ENCODE data around the gene NUDC.
A peak's percentile ranks its signal among the peaks of the same experiment; 100 is the strongest.

NUDC gene

GRCh38 chr1:26894263-26894662 lies 27.3 kb upstream of the NUDC start:
- Histone ChIP-seq H3K9me3 (ENCODE audit: control insufficient read depth, low read depth, low read length) (no peaks in the 10 kb centered on the region), H3K4me1 (ENCODE audit: control insufficient read depth, low read depth, low read length) (no peaks in the 10 kb centered on the region), H3K9ac (ENCODE audit: low read length) (no peak overlapping the region), H3K36me3 (ENCODE audit: control insufficient read depth, low read depth, low read length) (peaks cover 32% of the 10 kb centered on the region), H3K4me3 (ENCODE audit: low read length) (no peak overlapping the region), H3K27me3 (ENCODE audit: control insufficient read depth, insufficient read depth, low read length) (no peaks in the 10 kb centered on the region), H3K27ac (ENCODE audit: low read length) (no peak overlapping the region)

DNA sequence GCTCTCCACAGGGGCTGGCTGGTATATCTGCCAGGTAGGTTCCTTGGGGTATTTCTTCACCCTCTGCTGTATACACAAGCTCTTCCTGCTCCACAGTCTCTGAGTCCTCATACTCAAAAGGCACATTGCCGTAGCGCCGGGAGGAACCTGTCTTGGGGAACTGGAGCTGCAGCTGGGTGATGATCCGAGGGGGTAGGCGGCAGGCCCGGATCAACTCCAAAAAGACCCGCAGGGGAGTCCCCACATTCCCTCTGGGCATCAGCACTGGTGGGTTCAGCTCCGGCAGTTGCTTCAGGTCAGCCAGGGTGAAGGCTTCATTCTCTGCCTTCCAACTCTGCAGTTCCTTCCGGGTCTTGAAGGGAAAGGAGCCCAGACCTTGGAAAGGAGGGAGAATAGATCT lies 24.2 kb upstream of the NUDC start:
- Histone ChIP-seq H3K9me3 (ENCODE audit: control insufficient read depth, low read depth, low read length) (no peaks in the 10 kb centered on the region), H3K27me3 (ENCODE audit: control insufficient read depth, insufficient read depth, low read length) (no peaks in the 10 kb centered on the region), H3K4me3 (ENCODE audit: low read length) (no peak overlapping the region), H3K36me3 (ENCODE audit: control insufficient read depth, low read depth, low read length) (peaks cover 31% of the 10 kb centered on the region), H3K9ac (ENCODE audit: low read length) (no peak overlapping the region), H3K27ac (ENCODE audit: low read length) (no peak overlapping the region), H3K4me1 (ENCODE audit: control insufficient read depth, low read depth, low read length) (no peaks in the 10 kb centered on the region)

GRCh38 chr1:26900001-26900814 lies 21.3 kb upstream of the NUDC start, which contains the start of gene GPATCH3:
Gene GPATCH3 (minus strand): TSS chr1:26900467. CDS start chr1:26900442, 25 bp downstream.
- Histone ChIP-seq H3K4me1 (ENCODE audit: control insufficient read depth, low read depth, low read length) (no peaks in the 10 kb centered on the region), H3K27me3 (ENCODE audit: control insufficient read depth, insufficient read depth, low read length) (no peaks in the 10 kb centered on the region), H3K27ac (ENCODE audit: low read length) (peak within 1 kb of the TSS; percentile 78), H3K36me3 (ENCODE audit: control insufficient read depth, low read depth, low read length) (peaks cover 11% of the 10 kb centered on the region), H3K9me3 (ENCODE audit: control insufficient read depth, low read depth, low read length) (no peaks in the 10 kb centered on the region), H3K4me3 (ENCODE audit: low read length) (peak within 1 kb of the TSS; percentile 88), H3K9ac (ENCODE audit: low read length) (peak within 1 kb of the TSS; percentile 92)

GRCh38 chr1:26900815-26901511 lies 20.6 kb upstream of the NUDC start:
- H3K4me3 ChIP-seq (ENCODE audit: low read length): peak overlapping the region; percentile 88
- H3K9ac ChIP-seq (ENCODE audit: low read length): peak overlapping the region; percentile 92
- H3K36me3 ChIP-seq (ENCODE audit: control insufficient read depth, low read depth, low read length): peaks cover 9% of the 10 kb centered on the region
- H3K27ac ChIP-seq (ENCODE audit: low read length): peak overlapping the region; percentile 78
- H3K27me3 ChIP-seq (ENCODE audit: control insufficient read depth, insufficient read depth, low read length): no peaks in the 10 kb centered on the region
- no peaks in the 10 kb centered on the region for H3K4me1 ChIP-seq (ENCODE audit: control insufficient read depth, low read depth, low read length)
- H3K9me3 ChIP-seq (ENCODE audit: control insufficient read depth, low read depth, low read length): no peaks in the 10 kb centered on the region

- Histone ChIP-seq H3K9ac (ENCODE audit: low read length) (no peak overlapping the region), H3K4me3 (ENCODE audit: low read length) (no peak overlapping the region), H3K9me3 (ENCODE audit: control insufficient read depth, low read depth, low read length) (no peaks in the 10 kb centered on the region), H3K27ac (ENCODE audit: low read length) (no peak overlapping the region), H3K27me3 (ENCODE audit: control insufficient read depth, insufficient read depth, low read length) (no peaks in the 10 kb centered on the region), H3K4me1 (ENCODE audit: control insufficient read depth, low read depth, low read length) (no peaks in the 10 kb centered on the region), H3K36me3 (ENCODE audit: control insufficient read depth, low read depth, low read length) (no peaks in the 10 kb centered on the region)
These were observed 14.2 kb upstream of the NUDC start for GRCh38 chr1:26907071-26907917.

GRCh38 chr1:26909951-26910342 lies 11.6 kb upstream of the NUDC start:
- H3K9ac ChIP-seq (ENCODE audit: low read length): no peak overlapping the region
- H3K4me1 ChIP-seq (ENCODE audit: control insufficient read depth, low read depth, low read length): no peaks in the 10 kb centered on the region
- no peak overlapping the region for H3K4me3 ChIP-seq (ENCODE audit: low read length)
- H3K27me3 ChIP-seq (ENCODE audit: control insufficient read depth, insufficient read depth, low read length): no peaks in the 10 kb centered on the region
- no peaks in the 10 kb centered on the region for H3K9me3 ChIP-seq (ENCODE audit: control insufficient read depth, low read depth, low read length)
- H3K27ac ChIP-seq (ENCODE audit: low read length): no peak overlapping the region
- no peaks in the 10 kb centered on the region for H3K36me3 ChIP-seq (ENCODE audit: control insufficient read depth, low read depth, low read length)

DNA sequence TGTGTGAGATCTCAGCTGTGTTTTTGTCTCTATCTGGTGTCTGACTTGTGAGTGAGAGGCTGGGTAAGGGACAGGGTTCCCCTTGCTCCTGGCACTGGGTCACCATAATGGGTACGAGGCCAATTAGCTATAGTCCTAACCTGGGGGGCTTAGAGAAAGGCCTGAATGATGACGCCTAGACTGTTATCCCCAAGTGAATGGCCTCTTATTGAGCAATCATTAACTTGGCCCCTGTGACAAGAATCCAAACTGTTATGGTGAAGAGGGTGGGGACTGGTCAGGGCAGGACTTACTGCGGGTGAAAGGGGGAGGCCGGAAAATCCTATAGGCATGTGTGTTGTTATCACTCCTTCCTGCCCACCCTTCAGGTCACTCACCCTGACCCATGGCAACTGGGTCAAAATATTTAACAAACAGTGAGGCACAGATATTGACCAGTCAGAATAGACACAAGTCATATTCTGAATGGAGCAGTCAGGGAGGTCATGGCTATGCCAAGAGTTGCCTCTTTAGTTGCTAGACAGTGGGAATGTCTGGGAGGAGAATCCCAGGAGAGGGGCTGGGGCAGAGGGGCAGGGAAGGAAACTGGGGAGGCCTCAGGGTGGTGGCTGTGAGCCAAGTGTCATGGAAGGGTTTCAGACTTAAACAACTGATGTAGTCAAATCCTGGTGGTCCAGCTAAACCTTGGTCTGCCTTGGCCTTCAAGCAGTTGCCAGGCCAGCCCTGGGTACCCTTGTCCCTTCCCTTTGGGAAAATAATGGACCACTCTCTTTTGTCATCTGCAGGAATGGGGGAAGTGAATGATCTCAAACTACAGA lies 11.0 kb upstream of the NUDC start:
- no peaks in the 10 kb centered on the region for H3K27me3 ChIP-seq (ENCODE audit: control insufficient read depth, insufficient read depth, low read length)
- H3K4me3 ChIP-seq (ENCODE audit: low read length): no peak overlapping the region
- H3K27ac ChIP-seq (ENCODE audit: low read length): no peak overlapping the region
- H3K36me3 ChIP-seq (ENCODE audit: control insufficient read depth, low read depth, low read length): no peaks in the 10 kb centered on the region
- no peak overlapping the region for H3K9ac ChIP-seq (ENCODE audit: low read length)
- no peaks in the 10 kb centered on the region for H3K9me3 ChIP-seq (ENCODE audit: control insufficient read depth, low read depth, low read length)
- H3K4me1 ChIP-seq (ENCODE audit: control insufficient read depth, low read depth, low read length): no peaks in the 10 kb centered on the region

DNA sequence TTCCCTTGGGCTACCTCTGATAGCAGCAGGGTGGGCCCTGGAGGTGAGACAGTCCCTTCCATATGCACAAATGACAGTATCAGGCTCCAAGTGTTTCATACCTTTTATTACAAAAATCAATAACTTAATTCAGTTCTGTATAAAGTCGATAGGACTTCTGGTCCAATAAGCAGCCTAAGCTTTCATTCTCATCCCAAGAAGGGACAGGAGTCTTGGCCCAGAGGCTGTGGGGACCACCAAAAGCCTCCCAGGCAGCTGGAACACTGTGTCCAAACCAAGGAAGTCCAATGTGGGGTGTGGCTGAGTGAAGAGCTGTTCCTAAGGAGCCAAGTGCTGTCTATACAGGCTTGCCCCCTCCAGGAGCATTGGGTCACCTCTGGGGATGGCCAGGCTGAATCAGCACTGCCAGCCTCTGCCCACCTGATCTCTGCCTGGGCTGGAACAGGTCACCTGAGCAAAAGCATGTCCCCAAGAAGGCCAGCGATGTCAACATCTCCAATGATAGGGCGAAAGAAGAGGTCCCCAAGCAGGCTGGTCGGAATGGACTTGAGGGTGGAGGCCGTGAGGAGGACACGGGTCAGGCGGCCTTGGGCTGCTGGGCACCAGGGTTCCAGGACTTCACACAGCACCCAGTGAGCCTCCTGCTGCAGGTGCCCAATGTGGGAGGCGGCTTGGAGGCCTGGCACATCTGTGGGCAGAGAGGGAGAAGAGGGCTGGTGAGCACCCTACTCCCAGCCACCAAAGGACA lies 10.0 kb upstream of the NUDC start:
- H3K27me3 ChIP-seq (ENCODE audit: control insufficient read depth, insufficient read depth, low read length): no peaks in the 10 kb centered on the region
- no peaks in the 10 kb centered on the region for H3K9me3 ChIP-seq (ENCODE audit: control insufficient read depth, low read depth, low read length)
- no peak overlapping the region for H3K9ac ChIP-seq (ENCODE audit: low read length)
- no peaks in the 10 kb centered on the region for H3K36me3 ChIP-seq (ENCODE audit: control insufficient read depth, low read depth, low read length)
- no peak overlapping the region for H3K4me3 ChIP-seq (ENCODE audit: low read length)
- H3K27ac ChIP-seq (ENCODE audit: low read length): no peak overlapping the region
- no peaks in the 10 kb centered on the region for H3K4me1 ChIP-seq (ENCODE audit: control insufficient read depth, low read depth, low read length)

DNA sequence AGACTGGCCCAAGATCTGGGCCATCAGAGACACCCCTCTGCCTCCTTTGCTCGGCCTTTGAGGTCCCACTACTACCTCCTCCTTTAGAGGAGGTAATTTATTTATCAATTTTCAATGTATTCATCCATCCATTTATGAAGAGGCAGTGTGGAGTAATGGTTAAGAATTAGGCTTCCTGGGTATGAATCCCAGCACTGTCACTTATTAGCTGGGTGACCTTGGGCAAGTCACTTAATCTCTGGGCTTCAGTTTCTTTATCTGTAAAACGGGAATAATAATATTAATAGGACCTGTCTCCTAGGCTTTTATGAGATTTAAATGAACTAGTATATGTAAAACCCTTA lies 9.4 kb upstream of the NUDC start:
- no peaks in the 10 kb centered on the region for H3K4me1 ChIP-seq (ENCODE audit: control insufficient read depth, low read depth, low read length)
- H3K27me3 ChIP-seq (ENCODE audit: control insufficient read depth, insufficient read depth, low read length): no peaks in the 10 kb centered on the region
- no peak overlapping the region for H3K4me3 ChIP-seq (ENCODE audit: low read length)

GRCh38 chr1:26913389-26913753 lies 8.2 kb upstream of the NUDC start:
- Histone ChIP-seq H3K4me3 (ENCODE audit: low read length) (no peak overlapping the region), H3K4me1 (ENCODE audit: control insufficient read depth, low read depth, low read length) (no peaks in the 10 kb centered on the region), H3K36me3 (ENCODE audit: control insufficient read depth, low read depth, low read length) (no peaks in the 10 kb centered on the region), H3K9ac (ENCODE audit: low read length) (no peak overlapping the region), H3K27me3 (ENCODE audit: control insufficient read depth, insufficient read depth, low read length) (no peaks in the 10 kb centered on the region), H3K27ac (ENCODE audit: low read length) (no peak overlapping the region), H3K9me3 (ENCODE audit: control insufficient read depth, low read depth, low read length) (no peaks in the 10 kb centered on the region)

More for the DNA sequence above, 9.4 kb upstream of the NUDC start:
- no peak overlapping the region for H3K27ac ChIP-seq (ENCODE audit: low read length)
- H3K9ac ChIP-seq (ENCODE audit: low read length): no peak overlapping the region
- H3K9me3 ChIP-seq (ENCODE audit: control insufficient read depth, low read depth, low read length): no peaks in the 10 kb centered on the region
- H3K36me3 ChIP-seq (ENCODE audit: control insufficient read depth, low read depth, low read length): no peaks in the 10 kb centered on the region
